ENCODE results near the gene DYRK3. TPM values are rescaled to one million over a fixed set of nuclear protein-coding genes. Genes with fewer than 3 reads are reported as not detected.
A peak's percentile ranks its signal among the peaks of the same experiment; 100 is the strongest.

DYRK3 gene
- total and polyA plus RNA-seq, 9 of the 15 experiments (the other 6 are each of a cell fraction or from before 2014, with no cell fraction given) = 4.5 to 33.7 (median 25.7) TPM

DNA sequence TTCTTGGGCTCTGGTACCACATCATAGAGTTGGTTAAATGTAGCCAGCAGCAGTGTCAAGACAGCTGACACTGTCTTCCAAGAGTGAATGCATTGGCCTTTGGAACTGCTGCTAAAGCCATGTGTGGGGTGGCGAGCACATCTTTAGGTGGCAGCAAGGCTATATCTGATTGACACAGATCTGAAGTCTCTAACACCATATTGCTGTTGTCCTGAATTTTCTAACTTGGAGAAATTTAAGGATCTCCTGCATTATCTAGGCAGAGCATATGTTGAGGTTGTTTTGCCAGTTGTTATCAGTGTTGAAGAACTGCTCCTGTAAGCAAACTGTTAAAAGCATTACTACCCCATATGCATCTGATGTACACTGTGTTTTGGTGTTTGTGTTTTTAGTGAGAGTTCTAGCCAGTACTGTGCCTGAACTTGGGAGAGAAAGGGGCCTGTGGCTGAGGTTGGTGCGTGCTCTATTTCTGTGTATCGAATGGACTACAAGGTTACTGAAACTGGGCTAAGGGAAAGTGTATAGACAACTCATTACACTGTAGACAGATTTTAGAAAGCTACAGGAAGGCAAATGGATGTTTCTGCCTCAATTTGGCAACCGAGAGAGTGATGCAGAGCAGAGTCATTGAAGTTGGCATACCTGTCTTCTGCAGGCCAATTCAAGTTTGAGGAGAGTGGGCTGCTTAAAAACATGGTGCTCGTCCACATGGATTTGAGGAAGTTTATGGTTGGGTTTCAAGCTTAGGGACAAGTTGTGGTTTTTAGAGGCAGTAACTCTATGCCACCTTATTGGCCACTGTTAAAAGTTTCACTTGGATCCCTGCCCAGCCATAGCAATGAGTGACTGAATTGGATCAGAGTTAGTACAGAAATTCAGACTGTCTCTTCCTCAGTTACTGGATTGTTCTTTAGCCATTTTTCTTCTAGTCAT, 16.9 kb downstream of the DYRK3 start (continued):
- TF ChIP-seq HCFC1 (IDR thresholded peaks at IDR 0.05; ENCODE audit: low read depth, low read length) (no peak), SAFB (IDR thresholded peaks at IDR 0.05; ENCODE audit: borderline replicate concordance, low read depth, low read length) (no peak), SNAPC5 (CRISPR knock-in tag; IDR thresholded peaks at IDR 0.05) (no peak), ZNF354B (CRISPR knock-in tag; IDR thresholded peaks at IDR 0.05) (no peak), HDAC8 (tag; IDR thresholded peaks at IDR 0.05) (no peak), ZNF274 (IDR thresholded peaks at IDR 0.05; ENCODE audit: borderline replicate concordance, low read depth, low read length) (no peak), NELFE (IDR thresholded peaks at IDR 0.05; ENCODE audit: insufficient read depth, insufficient read length) (no peak), RNF219 (CRISPR knock-in tag; IDR thresholded peaks at IDR 0.05) (peak; percentile 71; the same call in 1 of the 2 replicates), ESRRB (CRISPR knock-in tag; IDR thresholded peaks at IDR 0.05; ENCODE audit: borderline replicate concordance) (no peak)
- TF ChIP-seq, protein P1, sequence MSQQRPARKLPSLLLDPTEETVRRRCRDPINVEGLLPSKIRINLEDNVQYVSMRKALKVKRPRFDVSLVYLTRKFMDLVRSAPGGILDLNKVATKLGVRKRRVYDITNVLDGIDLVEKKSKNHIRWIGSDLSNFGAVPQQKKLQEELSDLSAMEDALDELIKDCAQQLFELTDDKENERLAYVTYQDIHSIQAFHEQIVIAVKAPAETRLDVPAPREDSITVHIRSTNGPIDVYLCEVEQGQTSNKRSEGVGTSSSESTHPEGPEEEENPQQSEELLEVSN (IDR thresholded peaks at IDR 0.05; ENCODE audit: borderline replicate concordance in 1 of 2, extremely low read depth in 1 of 2, insufficient read depth in 1 of 2, insufficient read length in 1 of 2, low read depth in 1 of 2, low read length in 1 of 2, poor library complexity in 1 of 2, severe bottlenecking in 1 of 2) = peak in 1 of 2 experiments; percentile 22
- TF ChIP-seq, protein P2, sequence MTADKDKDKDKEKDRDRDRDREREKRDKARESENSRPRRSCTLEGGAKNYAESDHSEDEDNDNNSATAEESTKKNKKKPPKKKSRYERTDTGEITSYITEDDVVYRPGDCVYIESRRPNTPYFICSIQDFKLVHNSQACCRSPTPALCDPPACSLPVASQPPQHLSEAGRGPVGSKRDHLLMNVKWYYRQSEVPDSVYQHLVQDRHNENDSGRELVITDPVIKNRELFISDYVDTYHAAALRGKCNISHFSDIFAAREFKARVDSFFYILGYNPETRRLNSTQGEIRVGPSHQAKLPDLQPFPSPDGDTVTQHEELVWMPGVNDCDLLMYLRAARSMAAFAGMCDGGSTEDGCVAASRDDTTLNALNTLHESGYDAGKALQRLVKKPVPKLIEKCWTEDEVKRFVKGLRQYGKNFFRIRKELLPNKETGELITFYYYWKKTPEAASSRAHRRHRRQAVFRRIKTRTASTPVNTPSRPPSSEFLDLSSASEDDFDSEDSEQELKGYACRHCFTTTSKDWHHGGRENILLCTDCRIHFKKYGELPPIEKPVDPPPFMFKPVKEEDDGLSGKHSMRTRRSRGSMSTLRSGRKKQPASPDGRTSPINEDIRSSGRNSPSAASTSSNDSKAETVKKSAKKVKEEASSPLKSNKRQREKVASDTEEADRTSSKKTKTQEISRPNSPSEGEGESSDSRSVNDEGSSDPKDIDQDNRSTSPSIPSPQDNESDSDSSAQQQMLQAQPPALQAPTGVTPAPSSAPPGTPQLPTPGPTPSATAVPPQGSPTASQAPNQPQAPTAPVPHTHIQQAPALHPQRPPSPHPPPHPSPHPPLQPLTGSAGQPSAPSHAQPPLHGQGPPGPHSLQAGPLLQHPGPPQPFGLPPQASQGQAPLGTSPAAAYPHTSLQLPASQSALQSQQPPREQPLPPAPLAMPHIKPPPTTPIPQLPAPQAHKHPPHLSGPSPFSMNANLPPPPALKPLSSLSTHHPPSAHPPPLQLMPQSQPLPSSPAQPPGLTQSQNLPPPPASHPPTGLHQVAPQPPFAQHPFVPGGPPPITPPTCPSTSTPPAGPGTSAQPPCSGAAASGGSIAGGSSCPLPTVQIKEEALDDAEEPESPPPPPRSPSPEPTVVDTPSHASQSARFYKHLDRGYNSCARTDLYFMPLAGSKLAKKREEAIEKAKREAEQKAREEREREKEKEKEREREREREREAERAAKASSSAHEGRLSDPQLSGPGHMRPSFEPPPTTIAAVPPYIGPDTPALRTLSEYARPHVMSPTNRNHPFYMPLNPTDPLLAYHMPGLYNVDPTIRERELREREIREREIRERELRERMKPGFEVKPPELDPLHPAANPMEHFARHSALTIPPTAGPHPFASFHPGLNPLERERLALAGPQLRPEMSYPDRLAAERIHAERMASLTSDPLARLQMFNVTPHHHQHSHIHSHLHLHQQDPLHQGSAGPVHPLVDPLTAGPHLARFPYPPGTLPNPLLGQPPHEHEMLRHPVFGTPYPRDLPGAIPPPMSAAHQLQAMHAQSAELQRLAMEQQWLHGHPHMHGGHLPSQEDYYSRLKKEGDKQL (CRISPR knock-in tag; IDR thresholded peaks at IDR 0.05; ENCODE audit: borderline replicate concordance) = no peak
- TF ChIP-seq, protein P3, sequence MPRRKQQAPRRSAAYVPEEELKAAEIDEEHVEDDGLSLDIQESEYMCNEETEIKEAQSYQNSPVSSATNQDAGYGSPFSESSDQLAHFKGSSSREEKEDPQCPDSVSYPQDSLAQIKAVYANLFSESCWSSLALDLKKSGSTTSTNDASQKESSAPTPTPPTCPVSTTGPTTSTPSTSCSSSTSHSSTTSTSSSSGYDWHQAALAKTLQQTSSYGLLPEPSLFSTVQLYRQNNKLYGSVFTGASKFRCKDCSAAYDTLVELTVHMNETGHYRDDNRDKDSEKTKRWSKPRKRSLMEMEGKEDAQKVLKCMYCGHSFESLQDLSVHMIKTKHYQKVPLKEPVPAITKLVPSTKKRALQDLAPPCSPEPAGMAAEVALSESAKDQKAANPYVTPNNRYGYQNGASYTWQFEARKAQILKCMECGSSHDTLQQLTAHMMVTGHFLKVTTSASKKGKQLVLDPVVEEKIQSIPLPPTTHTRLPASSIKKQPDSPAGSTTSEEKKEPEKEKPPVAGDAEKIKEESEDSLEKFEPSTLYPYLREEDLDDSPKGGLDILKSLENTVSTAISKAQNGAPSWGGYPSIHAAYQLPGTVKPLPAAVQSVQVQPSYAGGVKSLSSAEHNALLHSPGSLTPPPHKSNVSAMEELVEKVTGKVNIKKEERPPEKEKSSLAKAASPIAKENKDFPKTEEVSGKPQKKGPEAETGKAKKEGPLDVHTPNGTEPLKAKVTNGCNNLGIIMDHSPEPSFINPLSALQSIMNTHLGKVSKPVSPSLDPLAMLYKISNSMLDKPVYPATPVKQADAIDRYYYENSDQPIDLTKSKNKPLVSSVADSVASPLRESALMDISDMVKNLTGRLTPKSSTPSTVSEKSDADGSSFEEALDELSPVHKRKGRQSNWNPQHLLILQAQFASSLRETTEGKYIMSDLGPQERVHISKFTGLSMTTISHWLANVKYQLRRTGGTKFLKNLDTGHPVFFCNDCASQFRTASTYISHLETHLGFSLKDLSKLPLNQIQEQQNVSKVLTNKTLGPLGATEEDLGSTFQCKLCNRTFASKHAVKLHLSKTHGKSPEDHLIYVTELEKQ (CRISPR knock-in tag; IDR thresholded peaks at IDR 0.05) = no peak
